HG03108 (cell line): ENCODE results near the gene PDE6H.

Experiments used
- ATAC-seq: cut with Tn5 transposase; IDR thresholded peaks from one replicate; pipeline ENCODE4 v1.9.1; 2021; ENCODE audit warnings: moderate library complexity; ENCODE audit not compliant: unreplicated experiment

The PDE6H gene

DNA sequence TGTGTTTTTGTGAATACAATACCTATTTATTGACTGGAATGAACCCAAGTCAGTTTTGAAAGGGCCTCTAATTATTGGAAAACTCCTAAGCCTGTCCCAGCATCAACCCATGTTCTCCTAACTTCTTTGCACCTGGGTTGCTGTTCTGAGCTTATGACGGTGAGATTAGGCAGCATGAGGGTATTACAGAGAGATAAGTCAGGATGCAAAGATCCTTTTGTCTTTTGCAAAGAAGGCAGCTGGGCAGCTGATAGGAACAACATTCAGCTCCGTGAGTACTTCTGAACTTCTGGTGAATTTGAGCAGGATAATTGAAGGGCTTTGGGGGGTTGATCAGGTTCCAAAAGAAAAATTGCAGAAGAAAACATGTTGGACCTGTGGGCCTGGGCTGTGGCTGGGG is at the start of gene PDE6H:
PDE6H (plus strand) TSS at position 227 of the 400 bp plus-strand sequence. CDS start 4,971 bp downstream, outside the sequence.
- no peak for ATAC-seq

DNA sequence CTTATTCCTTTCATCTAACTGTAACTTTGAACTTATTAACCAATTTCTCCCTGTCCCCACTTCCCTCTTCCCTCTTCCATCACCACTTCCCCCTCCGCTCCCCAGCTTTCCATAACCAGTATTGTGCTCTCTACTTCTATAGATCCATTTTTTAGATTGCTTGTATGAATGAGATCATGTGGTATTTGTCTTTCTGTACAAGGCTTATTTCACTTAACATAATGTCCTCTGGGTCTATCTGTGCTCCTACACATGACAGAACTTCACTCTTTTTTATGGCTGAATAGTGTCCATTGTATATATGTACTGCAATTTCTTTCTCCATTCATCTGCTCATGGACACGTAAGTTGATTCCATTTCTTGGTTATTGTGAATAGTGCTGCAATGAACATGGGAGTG is 48.9 kb upstream of the PDE6H start:
- ATAC-seq, result no peak

DNA sequence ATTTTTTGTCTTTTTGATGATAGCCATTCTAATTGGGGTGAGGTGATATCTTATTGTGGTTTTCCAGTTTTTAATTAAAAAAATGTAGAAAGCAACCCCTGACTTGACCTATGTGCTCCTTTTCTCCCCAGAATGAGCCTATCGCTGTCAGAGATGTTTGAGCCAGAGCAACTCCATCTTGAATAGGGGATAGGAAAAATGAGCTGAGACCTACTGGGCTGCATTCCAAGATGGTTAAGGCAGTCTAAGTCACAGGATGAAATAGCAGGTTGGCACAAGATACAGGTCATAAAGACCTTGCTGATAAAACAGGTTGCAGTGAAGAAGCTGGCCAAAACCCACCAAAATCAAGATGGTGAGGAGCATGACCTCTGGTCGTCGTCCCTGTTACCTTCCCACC is 48.3 kb upstream of the PDE6H start:
- no peak for ATAC-seq

- ATAC-seq, result no peak
Observed at GRCh38 chr12:14927267-14927666, 45.6 kb upstream of the PDE6H start.

- no peak for ATAC-seq
Observed at GRCh38 chr12:14928931-14929330, 43.9 kb upstream of the PDE6H start.

DNA sequence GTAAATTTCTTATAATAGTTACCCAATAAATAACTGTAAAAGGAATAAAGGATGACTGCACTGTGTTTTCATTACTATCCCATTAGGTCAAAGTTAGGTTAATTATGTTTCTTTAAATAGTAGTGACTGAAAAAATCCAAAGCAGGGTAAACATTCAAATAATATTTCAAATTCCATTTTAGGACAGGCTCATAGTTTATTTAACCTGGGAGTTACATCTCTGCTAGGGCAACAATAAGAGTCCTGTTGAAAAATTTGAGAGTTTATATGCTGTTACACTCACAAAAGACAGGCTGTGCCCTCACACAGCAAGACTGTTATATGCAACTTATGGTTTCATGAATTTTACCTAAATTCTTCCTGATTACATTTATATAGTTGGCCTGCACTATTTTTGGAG is 42.5 kb upstream of the PDE6H start:
- no peak for ATAC-seq

GRCh38 chr12:14931359-14931758 is 41.5 kb upstream of the PDE6H start:
- no peak for ATAC-seq

DNA sequence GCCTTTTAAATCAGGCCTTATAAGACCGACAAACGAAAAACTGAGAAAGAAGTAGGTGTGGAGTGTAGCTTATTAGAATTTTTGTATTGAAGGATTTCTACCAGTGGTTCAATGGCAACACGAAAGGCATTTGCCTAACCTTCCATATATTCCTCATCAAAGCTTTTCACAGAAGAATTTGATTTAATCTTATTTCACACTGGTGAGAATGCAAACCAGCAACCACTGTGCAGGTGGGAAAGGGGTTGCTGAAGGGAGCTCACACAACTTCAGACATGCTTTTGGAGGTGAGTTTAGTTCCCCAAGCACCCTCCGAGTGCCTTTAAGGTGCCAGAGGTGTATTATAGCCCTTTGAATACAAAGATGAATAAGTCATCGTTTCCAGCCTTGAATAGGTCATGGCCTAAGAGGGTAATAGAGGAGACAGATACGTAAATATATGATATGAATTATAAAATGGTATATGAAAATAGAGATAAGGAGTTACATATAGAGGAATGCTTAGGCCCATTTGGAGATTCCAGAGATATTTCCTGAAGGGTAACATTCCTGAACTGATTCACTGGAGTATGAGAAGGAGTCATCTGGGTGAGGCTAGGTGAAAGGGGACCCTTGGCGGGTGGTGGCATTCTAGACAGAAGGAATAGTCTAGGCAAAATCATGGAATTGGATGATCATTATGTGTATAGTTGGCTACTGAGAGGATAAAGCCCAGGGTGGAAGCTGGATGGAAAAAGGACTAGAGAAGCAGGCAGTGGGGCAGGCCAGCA is 40.9 kb upstream of the PDE6H start:
- no peak for ATAC-seq

- no peak for ATAC-seq
Observed at GRCh38 chr12:14934511-14934910, 38.3 kb upstream of the PDE6H start.

DNA sequence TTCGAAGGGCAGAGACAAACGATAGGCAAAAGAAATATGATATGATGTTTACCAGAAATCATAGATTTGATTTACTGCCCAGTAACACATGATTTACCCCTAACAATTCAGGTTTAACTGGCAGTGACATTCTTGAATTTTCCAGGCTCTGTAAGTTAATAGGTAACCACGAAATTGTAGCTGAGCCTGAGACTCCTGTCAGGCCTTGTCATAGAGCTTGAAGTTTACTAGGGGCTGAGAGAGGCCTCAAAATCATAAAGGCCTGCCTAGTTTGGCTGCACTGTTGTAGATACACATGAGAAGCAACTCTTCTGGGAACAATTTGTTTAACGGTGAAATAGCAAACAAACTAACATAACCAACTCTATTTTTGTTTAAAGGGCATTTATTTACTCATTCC is 37.8 kb upstream of the PDE6H start:
- no peak for ATAC-seq

DNA sequence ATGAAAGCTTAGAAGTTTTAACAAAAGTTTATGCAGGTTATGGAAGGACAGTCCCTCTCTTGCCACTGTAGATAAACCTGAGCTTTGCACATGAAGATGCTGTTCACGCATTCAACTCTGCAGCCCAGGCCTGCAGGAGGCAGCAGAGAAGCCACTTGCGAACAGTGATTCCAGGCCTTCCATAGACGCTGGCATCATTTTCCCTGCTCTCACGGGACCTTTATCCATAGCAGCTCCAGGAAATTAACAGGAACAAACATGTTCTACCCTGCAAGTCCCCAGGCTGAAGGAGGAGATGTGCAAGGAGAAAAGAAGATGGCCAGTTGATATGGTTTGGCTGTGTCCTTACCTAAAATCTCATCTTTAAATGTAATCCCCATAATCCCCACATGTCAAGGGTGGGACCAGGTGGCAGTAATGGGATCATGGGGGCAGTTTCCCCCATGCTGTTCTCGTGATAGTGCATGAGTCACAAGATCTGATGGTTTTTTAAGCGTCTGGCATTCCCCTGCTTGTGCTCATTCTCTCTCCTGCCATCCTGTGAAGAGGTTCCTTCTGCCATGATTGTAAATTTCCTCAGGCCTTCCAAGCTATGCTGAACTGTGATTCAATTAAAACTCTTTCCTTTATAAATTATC is 36.5 kb upstream of the PDE6H start:
- ATAC-seq, result no peak

DNA sequence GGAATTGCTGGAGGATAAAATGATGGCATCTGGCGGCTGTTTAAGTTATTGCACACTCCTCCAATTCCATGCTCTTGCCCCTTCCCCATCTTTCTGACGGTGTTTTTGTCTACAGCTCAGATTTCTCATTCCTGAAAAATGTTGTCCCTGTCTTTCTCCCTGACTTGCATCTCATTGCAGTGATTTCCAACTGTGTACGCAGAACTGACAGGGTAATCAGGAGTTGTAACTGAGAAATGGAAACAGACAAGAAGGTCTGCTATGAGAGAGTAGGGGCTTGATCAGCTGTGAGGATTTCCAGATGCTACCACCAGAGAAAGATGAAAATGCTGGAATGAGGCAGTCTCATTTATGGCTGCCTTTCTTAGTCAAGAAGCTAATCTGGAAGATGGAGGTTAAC is 35.8 kb upstream of the PDE6H start:
- no peak for ATAC-seq

DNA sequence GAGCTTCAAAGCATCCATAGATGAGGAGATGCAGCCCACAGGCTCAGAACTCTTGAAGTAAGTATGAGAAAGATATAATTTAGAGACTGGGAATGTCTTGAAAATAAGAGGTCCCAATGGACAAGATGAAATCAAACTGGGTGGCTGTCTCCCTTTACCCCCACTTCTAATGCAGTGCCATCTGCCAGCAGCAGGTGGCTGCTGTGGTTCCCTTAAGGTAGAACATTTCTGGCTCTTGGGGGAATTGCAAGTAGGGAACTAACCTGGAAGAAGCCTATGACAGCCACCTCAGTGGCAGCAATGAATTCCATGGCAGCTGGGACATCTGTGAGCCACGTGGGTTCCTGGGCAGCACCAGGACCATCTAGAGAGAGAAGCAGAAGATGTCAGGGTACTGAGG is 35.2 kb upstream of the PDE6H start:
- ATAC-seq, result no peak

DNA sequence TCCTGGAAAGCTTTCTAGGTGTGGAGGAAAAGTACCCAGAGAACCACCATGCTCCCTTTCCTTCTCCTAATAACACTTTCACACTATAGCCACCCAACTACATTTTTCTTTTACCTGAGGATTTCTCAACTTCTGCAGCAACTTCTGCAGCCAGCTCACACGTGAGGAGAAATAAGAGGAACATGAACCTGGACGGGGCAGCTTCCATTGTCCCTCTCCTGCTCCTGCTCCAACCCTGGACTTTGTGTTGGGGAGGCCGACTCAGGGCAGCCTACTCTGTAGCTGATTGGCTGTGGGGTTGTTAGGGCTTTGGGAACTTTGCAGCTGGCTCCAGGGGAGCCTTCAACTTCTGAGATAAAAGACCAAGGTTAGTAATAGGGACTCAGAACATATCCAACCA is 34.5 kb upstream of the PDE6H start, which contains the start of gene ERP27:
ERP27 (minus strand) TSS at position 237 of the 400 bp plus-strand sequence; CDS start at position 208, 29 bp downstream.
- ATAC-seq, result no peak

DNA sequence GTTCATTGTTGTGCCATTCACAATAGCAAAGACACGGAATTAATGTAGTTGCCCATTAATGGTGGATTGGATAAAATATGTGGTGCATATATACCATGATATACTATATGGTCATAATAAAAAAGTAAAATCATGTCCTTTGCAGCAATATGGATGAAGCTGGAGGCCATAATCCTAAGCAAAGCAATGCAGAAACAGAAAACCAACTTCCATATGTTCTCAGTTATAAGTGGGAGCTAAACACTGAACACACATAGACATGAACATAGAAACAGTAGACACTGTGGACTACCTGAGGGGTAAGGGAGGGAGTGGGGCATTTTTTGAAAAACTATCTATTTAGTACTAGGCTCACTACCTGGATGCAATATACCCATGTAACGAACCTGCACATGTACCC is 31.5 kb upstream of the PDE6H start:
- ATAC-seq, result no peak

GRCh38 chr12:14942196-14942931 is 30.5 kb upstream of the PDE6H start:
- ATAC-seq, result no peak

GRCh38 chr12:14946162-14946561 is 26.7 kb upstream of the PDE6H start:
- ATAC-seq, result no peak

DNA sequence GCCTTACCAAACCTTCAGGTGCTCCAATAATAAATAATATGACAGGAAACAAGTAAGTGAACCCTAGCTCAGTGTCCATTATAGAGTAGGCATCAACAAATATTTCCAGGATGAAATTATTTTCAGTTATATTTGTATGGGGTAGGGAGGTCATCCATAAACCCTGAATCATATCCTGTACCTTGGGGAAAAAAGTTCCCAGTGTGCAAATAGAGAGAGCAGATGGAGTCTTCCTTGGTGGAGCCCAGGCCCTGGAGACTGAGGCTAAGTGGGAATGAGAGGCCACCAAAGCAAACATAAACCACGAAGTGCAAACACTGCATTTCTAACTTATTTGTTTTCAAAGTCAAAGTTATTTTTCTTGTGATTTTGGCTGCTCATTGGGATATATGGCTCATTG is 26.0 kb upstream of the PDE6H start:
- no peak for ATAC-seq

DNA sequence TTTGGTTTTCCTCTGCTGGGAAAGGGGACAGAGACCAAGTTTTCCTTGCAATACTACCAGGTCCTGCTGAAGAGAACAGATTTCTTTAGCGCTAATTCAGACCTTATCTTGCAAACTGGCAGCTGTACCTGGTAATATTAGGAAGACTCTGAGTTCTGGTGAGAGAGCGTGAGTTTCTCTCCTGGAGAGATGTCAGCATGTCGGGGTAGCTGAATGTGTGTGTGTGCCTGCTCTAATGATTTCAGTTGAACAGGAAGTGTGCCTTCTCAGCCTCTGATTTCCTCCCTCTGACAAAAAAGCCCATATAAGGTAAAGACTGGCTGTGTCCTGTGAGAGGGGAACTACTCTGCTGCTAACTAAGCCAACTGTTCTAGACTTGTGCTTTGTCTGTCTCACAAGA is 24.2 kb upstream of the PDE6H start:
- ATAC-seq, result peak; percentile 90

- ATAC-seq, result no peak
Observed at GRCh38 chr12:14949631-14950030, 23.2 kb upstream of the PDE6H start.

GRCh38 chr12:14950421-14950820 is 22.4 kb upstream of the PDE6H start:
- ATAC-seq, result no peak
